Measurements from ENCODE around the gene AKR1D1. TPM values are rescaled to one million over a fixed set of nuclear protein-coding genes. Genes with fewer than 3 reads are reported as not detected.
A peak's percentile ranks its signal among the peaks of the same experiment; 100 is the strongest.

AKR1D1 gene
- total and polyA plus RNA-seq, 2 of the 13 experiments (the other 11 are each of a cell fraction or from before 2014, with no cell fraction given): 6.9 to 37.0 TPM

- no peak for TF ChIP-seq HIVEP1 (CRISPR knock-in tag; IDR thresholded peaks at IDR 0.05)
- TF ChIP-seq, protein P1, sequence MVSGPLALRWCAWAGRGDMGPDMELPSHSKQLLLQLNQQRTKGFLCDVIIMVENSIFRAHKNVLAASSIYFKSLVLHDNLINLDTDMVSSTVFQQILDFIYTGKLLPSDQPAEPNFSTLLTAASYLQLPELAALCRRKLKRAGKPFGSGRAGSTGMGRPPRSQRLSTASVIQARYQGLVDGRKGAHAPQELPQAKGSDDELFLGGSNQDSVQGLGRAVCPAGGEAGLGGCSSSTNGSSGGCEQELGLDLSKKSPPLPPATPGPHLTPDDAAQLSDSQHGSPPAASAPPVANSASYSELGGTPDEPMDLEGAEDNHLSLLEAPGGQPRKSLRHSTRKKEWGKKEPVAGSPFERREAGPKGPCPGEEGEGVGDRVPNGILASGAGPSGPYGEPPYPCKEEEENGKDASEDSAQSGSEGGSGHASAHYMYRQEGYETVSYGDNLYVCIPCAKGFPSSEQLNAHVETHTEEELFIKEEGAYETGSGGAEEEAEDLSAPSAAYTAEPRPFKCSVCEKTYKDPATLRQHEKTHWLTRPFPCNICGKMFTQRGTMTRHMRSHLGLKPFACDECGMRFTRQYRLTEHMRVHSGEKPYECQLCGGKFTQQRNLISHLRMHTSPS (CRISPR knock-in tag; IDR thresholded peaks at IDR 0.05; ENCODE audit: low read depth): no peak
- TF ChIP-seq AHR (CRISPR knock-in tag; IDR thresholded peaks at IDR 0.05): no peak
- TF ChIP-seq HHEX (CRISPR knock-in tag; IDR thresholded peaks at IDR 0.05): no peak
- no peak for TF ChIP-seq CAMTA2 (CRISPR knock-in tag; IDR thresholded peaks at IDR 0.05; ENCODE audit: borderline replicate concordance)
- TF ChIP-seq ZSCAN21 (CRISPR knock-in tag; IDR thresholded peaks at IDR 0.05; ENCODE audit: borderline replicate concordance): no peak
- TF ChIP-seq ZFP36L2 (CRISPR knock-in tag; IDR thresholded peaks at IDR 0.05): no peak
- TF ChIP-seq ZNF496 (CRISPR knock-in tag; IDR thresholded peaks at IDR 0.05; ENCODE audit: insufficient replicate concordance): no peak
- TF ChIP-seq ZNF776 (CRISPR knock-in tag; IDR thresholded peaks at IDR 0.05): no peak
- TF ChIP-seq MEF2D (CRISPR knock-in tag; IDR thresholded peaks at IDR 0.05): no peak; the same call in 1 of the 2 replicates
- TF ChIP-seq SOX6 (IDR thresholded peaks at IDR 0.05): no peak
- TF ChIP-seq SOX6 (CRISPR knock-in tag; IDR thresholded peaks at IDR 0.05): peak; percentile 97
- no peak for TF ChIP-seq ETS1 (CRISPR knock-in tag; IDR thresholded peaks at IDR 0.05)
- TF ChIP-seq ZNF24 (IDR thresholded peaks at IDR 0.05): no peak
- TF ChIP-seq MATR3 (CRISPR knock-in tag; IDR thresholded peaks at IDR 0.05): no peak
- no peak for TF ChIP-seq WIZ (CRISPR knock-in tag; IDR thresholded peaks at IDR 0.05)
- TF ChIP-seq YY1 (IDR thresholded peaks at IDR 0.05; ENCODE audit: insufficient read depth, insufficient replicate concordance, low read depth, low read length): no peak
- no peak for TF ChIP-seq ZNF446 (CRISPR knock-in tag; IDR thresholded peaks at IDR 0.05)
- no peak for TF ChIP-seq DNMT1 (CRISPR knock-in tag; IDR thresholded peaks at IDR 0.05)
- no peak for TF ChIP-seq ZFP41 (CRISPR knock-in tag; IDR thresholded peaks at IDR 0.05; ENCODE audit: borderline replicate concordance)
- TF ChIP-seq ZNF781 (CRISPR knock-in tag; IDR thresholded peaks at IDR 0.05; ENCODE audit: borderline replicate concordance, not compliant biosample characterization): no peak
- peak; percentile 98 for TF ChIP-seq RCOR2 (CRISPR knock-in tag; IDR thresholded peaks at IDR 0.05)
- no peak for TF ChIP-seq IKZF1 (IDR thresholded peaks at IDR 0.05)
- no peak for TF ChIP-seq THAP7 (CRISPR knock-in tag; IDR thresholded peaks at IDR 0.05)
- no peak for TF ChIP-seq POLR2AphosphoS2 (IDR thresholded peaks at IDR 0.05; ENCODE audit: low read depth, low read length)
- TF ChIP-seq ZNF10 (CRISPR knock-in tag; IDR thresholded peaks at IDR 0.05; ENCODE audit: borderline replicate concordance, low read depth): no peak
- no peak for TF ChIP-seq ATM (IDR thresholded peaks at IDR 0.05; ENCODE audit: borderline replicate concordance)
Measured at GRCh38 chr7:138151731-138152577, 75.7 kb downstream of the AKR1D1 start (continued).

All from HepG2 (cell line).